Body of pancreas (tissue), 4 donors: Measurements from ENCODE around the gene TRAPPC6A. TPM values are rescaled to one million over a fixed set of nuclear protein-coding genes. Genes with fewer than 3 reads are reported as not detected.

ENCODE experiments used
- ATAC-seq: fragments of 150-250 bp; one replicate; pipeline ENCODE4 v1.9.1; 2016
- DNase-seq, 4 donors: peaks; one replicate each; pipeline ENCODE4 v3.0.0-alpha.2; 2019
- H3K27ac ChIP-seq, 4 donors: fragments of 200-600 bp; sonication (generic); 1 replicate in 3 of 4; 2 replicates in 1 of 4; pipeline versions ENCODE4 v1.5.1 to v1.6.1; 2016 to 2019; ENCODE audit warnings: mild to moderate bottlenecking in 1 of 4, mixed read lengths in 1 of 4, moderate library complexity in 1 of 4
- H3K27me3 ChIP-seq, 2 donors: fragments of 200-600 bp; sonication (generic); one replicate each; pipeline ENCODE4 v1.6.0; 2016; ENCODE audit warnings: mild to moderate bottlenecking in 1 of 2
- H3K36me3 ChIP-seq, 2 donors: fragments of 200-600 bp; sonication (generic); replicated peaks in 1 of 2; 2 replicates each; pipeline ENCODE4 v1.5.1; 2016; ENCODE audit warnings: low read depth in 2 of 2; ENCODE audit not compliant: insufficient read depth in 1 of 2
- H3K4me1 ChIP-seq: fragments of 200-600 bp; sonication (generic); one replicate; pipeline ENCODE4 v1.6.0; 2016
- H3K4me3 ChIP-seq, 2 donors: fragments of 200-600 bp; sonication (generic); 1 replicate in 1 of 2; 2 replicates in 1 of 2; pipeline ENCODE4 v1.5.1; 2016 to 2019
- H3K9me3 ChIP-seq, 3 donors: fragments of 200-600 bp; sonication (generic); 1 replicate in 2 of 3; 2 replicates in 1 of 3; pipeline ENCODE4 v1.5.1; 2016
- CTCF ChIP-seq, 7 experiments: fragments of 450-650 bp in 4 of 7; fragments of 200-600 bp in 3 of 7; sonication (generic) in 3 of 7; IDR thresholded peaks; one replicate each; pipeline ENCODE4 v1.5.1; 2016 to 2019; ENCODE audit warnings: antibody characterized with exemption in 7 of 7
- POLR2A ChIP-seq, 3 donors: fragments of 450-650 bp; IDR thresholded peaks; one replicate each; pipeline ENCODE4 v1.6.1; 2016; ENCODE audit warnings: antibody characterized with exemption in 3 of 3, mild to moderate bottlenecking in 2 of 3
- WGBS, 2 donors: methylation state at CpG; one replicate each; pipeline ENCODE4 v1.1.5; 2017; 5-methylcytosine and 5-hydroxymethylcytosine counted together
- intact Hi-C: fragments of 100-400 bp; cut with DNase I; formaldehyde crosslinking; loops from one replicate; pipeline ENCODE4 v1.15.1; 2023
- total RNA-seq, 2 donors: library from RNA; depleted of rRNA; stranded (reverse); fragments of >200 nt; gene quantifications; one replicate each; pipeline ENCODE4 v1.1.0, GENCODE V29; 2016

The TRAPPC6A gene
- total RNA-seq, 2 donors from 2014 or later, result 8.3 TPM; not detected in 1

GRCh38 chr19:45172611-45173208 is 5.3 kb downstream of the TRAPPC6A start:
- Histone ChIP-seq H3K9me3 (no peaks in the 10 kb centered on the region), H3K4me3 (no peak overlapping the region), H3K4me1 (peaks cover 8% of the 10 kb centered on the region), H3K27me3 (no peaks in the 10 kb centered on the region), H3K27ac (no peak overlapping the region), H3K36me3 (no peaks in the 10 kb centered on the region)
- DNase-seq (no peak), ATAC-seq (no peak)
- TF ChIP-seq CTCF (IDR thresholded peaks at IDR 0.05), result no peak
- TF ChIP-seq POLR2A (IDR thresholded peaks at IDR 0.05), result no peak
- 93 to 94% methylated on average over 3 to 18 of the region's 18 CpGs for WGBS, 2 donors
- intact Hi-C loops, result no loop called here

- ATAC-seq, result no peak
- TF ChIP-seq POLR2A (IDR thresholded peaks at IDR 0.05) (no peak), CTCF (IDR thresholded peaks at IDR 0.05) (no peak)
- Histone ChIP-seq H3K27me3 (no peaks in the 10 kb centered on the region), H3K36me3 (no peaks in the 10 kb centered on the region), H3K27ac (no peak overlapping the region), H3K4me3 (no peak overlapping the region), H3K4me1 (peaks cover 3% of the 10 kb centered on the region), H3K9me3 (no peaks in the 10 kb centered on the region)
- DNase-seq, result no peak
- intact Hi-C loops, result no loop called here
- WGBS, 2 donors, result 58% methylated on average over 4 of the region's 4 CpGs; no CpG with 5 or more reads in 1 of the 2 donors
These were observed 5.9 kb downstream of the TRAPPC6A start for GRCh38 chr19:45172173-45172572.

- H3K27ac ChIP-seq, result no peak overlapping the region
- no peaks in the 10 kb centered on the region for H3K27me3 ChIP-seq
- H3K36me3 ChIP-seq, result no peaks in the 10 kb centered on the region
- H3K9me3 ChIP-seq, result no peaks in the 10 kb centered on the region
- intact Hi-C loops, result no loop called here
- WGBS, 2 donors, result 45 to 51% methylated on average over 7 of the region's 7 CpGs
- no peak overlapping the region for H3K4me3 ChIP-seq
- DNase-seq (no peak), ATAC-seq (no peak)
- H3K4me1 ChIP-seq, result no peaks in the 10 kb centered on the region
- TF ChIP-seq CTCF (IDR thresholded peaks at IDR 0.05), result no peak
- TF ChIP-seq POLR2A (IDR thresholded peaks at IDR 0.05), result no peak
These were observed 6.8 kb downstream of the TRAPPC6A start for GRCh38 chr19:45171211-45171623.

- 80 to 88% methylated on average over 16 to 21 of the region's 21 CpGs for WGBS, 2 donors
- DNase-seq (no peak), ATAC-seq (no peak)
- Histone ChIP-seq H3K27ac (no peak overlapping the region), H3K4me1 (no peaks in the 10 kb centered on the region), H3K4me3 (no peak overlapping the region), H3K9me3 (no peaks in the 10 kb centered on the region), H3K36me3 (no peaks in the 10 kb centered on the region), H3K27me3 (no peaks in the 10 kb centered on the region)
- intact Hi-C loops, result no loop called here
- TF ChIP-seq POLR2A (IDR thresholded peaks at IDR 0.05) (no peak), CTCF (IDR thresholded peaks at IDR 0.05) (no peak)
These were observed 7.6 kb downstream of the TRAPPC6A start for GRCh38 chr19:45170146-45171106.
